GM12891 (cell line): ENCODE data around the gene LARP6.
"Not testable (repeated sequence)": the region's sequence is repeated elsewhere in the genome, so short reads cannot be mapped to it uniquely, and the experiment has no call there.

Experiments
- DNase-seq: peaks from one replicate; pipeline ENCODE4 v3.0.0; 2011; ENCODE audit warnings: low spot score; ENCODE audit not compliant: insufficient read length
- FAIRE-seq: peaks from 2 replicates; lab custom pipeline; 2011; peaks lifted over from hg19 to GRCh38; lab: Jason Lieb, UNC
- PAX5 ChIP-seq: IDR thresholded peaks from 2 replicates; pipeline ENCODE4 v1.6.1; 2011; ENCODE audit warnings: low read length, moderate library complexity, mild to moderate bottlenecking; ENCODE audit not compliant: insufficient read depth, severe bottlenecking
- POLR2A ChIP-seq: IDR thresholded peaks from 2 replicates; pipeline ENCODE4 v1.6.1; 2011; ENCODE audit warnings: low read depth, low read length, control low read depth
- POLR2AphosphoS5 ChIP-seq: IDR thresholded peaks from 2 replicates; pipeline ENCODE4 v1.6.1; 2011; ENCODE audit warnings: low read depth, low read length, control low read depth
- POU2F2 ChIP-seq: IDR thresholded peaks from 2 replicates; pipeline ENCODE4 v1.6.1; 2011; ENCODE audit warnings: low read depth, mild to moderate bottlenecking, control low read depth, low read length, moderate library complexity
- SPI1 ChIP-seq: IDR thresholded peaks from 2 replicates; pipeline ENCODE4 v1.6.1; 2011; ENCODE audit warnings: low read depth, low read length, control low read depth
- TAF1 ChIP-seq: IDR thresholded peaks from 2 replicates; pipeline ENCODE4 v1.6.1; 2011; ENCODE audit warnings: low read depth, low read length, control low read depth

LARP6 gene

DNA sequence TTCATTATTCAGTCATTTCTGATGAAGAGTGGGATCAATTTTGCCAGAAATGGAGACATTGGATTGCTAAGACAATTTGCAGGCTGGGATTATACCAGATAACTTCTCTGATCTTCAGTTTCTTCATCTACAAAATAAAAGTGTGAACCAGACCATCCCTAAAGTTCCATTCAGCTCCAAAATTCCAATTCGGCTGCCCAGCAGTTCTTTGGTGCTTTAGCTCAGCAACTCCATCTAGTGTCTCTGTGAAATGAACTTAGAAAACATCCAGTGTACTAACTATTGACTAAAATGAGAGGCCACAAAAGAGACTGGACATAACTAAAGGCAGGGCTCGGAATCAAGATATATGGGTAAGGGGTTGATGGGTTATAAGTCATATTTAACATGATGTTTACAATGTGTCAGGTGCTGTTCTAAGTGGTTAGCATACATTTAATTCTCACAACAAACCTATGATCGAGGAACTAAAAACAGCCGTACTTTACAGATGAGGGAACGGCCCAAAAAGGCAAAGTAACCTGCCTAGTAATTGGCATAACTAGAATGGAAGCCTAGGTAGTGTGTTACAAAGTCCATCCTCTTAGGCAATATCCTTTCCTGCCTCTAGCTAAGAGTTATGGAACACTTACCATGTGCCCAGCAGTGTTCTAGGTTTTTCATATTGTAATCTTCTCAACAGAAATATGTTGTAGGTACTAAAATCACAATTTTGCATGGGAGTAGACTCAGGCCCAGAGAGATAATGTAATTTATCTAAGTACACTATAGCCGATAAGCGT is 21.2 kb upstream of the LARP6 start:
- no peak for TF ChIP-seq POLR2AphosphoS5
- no peak for TF ChIP-seq TAF1
- TF ChIP-seq POLR2A, result no peak
- no peak for TF ChIP-seq POU2F2
- TF ChIP-seq PAX5, result no peak
- TF ChIP-seq SPI1, result no peak
- FAIRE-seq (no peak), DNase-seq (no peak)

DNA sequence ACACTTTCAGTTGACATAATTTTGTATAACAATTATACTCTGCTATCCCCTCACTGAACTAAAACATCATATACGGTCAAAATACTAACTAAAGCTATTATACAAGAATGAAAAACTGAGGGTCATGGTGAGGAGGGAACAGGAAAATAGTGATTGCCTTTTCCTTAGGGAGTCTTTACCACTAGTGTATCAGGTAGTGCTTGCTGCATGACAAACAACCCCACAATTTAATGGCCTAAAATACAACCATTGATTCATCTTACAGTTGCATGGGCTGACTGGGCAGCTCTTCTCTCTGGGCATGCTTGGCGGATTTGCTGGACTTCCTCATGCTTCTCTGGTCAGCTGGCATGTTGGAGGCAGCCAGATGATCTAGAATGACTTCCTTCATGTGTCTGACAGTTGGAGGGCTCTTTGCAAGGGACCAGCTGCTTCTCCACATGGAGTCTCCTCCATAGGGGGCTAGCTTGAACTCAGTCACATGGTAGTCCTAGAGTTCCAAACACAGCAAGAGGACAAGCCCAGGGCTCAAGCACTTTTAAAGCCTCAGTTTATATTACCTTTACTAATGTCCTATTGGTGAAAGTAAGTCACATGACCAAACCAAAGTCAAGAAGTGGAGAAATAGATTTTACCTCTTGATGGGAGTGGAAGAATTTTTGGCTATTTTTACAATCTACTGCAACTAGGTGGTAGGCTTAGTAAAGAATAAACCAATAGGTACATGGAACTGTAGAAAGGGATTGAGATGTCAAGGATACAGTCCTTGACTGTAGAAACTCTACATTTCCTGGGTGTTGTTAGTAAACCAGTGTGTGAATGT is 19.5 kb upstream of the LARP6 start:
- no peak for DNase-seq
- no peak for TF ChIP-seq POLR2A
- no peak for TF ChIP-seq POLR2AphosphoS5
- no peak for TF ChIP-seq POU2F2
- TF ChIP-seq PAX5, result no peak
- no peak for TF ChIP-seq TAF1
- no peak for TF ChIP-seq SPI1

DNA sequence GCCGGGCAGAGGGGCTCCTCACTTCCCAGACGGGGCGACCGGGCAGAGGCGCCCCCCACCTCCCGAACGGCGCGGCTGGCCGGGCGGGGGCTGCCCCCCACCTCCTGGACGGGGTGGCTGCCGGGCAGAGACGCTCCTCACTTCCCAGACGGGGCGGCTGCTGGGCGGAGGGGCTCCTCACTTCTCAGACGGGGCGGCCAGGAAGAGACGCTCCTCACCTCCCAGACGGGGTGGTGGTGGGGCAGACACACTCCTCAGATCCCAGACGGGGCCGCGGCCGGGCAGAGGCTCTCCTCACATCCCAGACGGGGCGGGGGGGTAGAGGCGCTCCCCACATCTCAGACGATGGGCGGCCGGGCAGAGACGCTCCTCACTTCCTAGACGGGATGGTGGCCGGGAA is 17.5 kb upstream of the LARP6 start:
- not testable (repeated sequence) for FAIRE-seq, DNase-seq

More for the DNA sequence above, 19.5 kb upstream of the LARP6 start:
- no peak for FAIRE-seq

DNA sequence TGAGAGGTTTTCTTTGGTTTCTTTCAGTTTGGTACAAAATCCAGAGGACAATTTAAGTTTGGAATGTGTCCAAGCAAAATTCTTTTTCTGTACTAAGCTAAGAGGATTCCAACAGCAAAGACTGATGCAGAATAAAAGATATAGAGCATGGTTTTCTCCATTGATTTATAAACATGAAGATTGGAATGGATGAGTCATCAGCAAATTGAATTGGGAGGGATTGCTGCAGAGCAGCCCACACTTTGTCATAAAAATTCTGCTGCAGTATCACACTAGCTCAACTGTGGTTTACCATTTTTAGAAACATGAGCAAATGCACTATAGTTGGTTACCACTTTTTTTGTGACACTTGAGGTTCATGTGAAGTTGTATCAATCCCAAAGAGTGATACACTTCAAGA is 16.1 kb upstream of the LARP6 start:
- DNase-seq (no peak), FAIRE-seq (no peak)
- no peak for TF ChIP-seq TAF1
- no peak for TF ChIP-seq PAX5
- no peak for TF ChIP-seq POU2F2
- no peak for TF ChIP-seq POLR2A
- no peak for TF ChIP-seq POLR2AphosphoS5
- TF ChIP-seq SPI1, result no peak

DNA sequence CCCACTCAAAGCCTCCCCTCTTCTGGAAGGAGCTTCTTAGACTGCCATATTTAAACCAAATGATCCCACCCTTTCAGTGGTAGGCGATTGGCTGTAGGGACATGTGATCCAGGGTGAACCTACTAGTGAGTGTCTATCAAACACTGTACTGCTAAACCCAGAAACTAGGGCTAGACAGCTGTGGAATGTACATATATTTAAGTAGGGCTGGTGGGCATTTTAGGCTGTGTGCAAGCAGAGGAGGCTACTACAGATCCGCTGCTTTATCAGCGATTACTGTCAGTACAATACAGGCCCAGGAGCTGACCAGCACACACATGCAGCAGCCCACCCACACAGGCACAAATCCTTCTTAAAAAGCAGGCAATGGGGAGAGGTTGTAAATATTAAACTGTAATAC is 15.4 kb upstream of the LARP6 start:
- no peak for FAIRE-seq
- no peak for DNase-seq
- TF ChIP-seq PAX5 (no peak), SPI1 (no peak), POLR2A (no peak), POLR2AphosphoS5 (no peak), POU2F2 (no peak), TAF1 (no peak)

DNA sequence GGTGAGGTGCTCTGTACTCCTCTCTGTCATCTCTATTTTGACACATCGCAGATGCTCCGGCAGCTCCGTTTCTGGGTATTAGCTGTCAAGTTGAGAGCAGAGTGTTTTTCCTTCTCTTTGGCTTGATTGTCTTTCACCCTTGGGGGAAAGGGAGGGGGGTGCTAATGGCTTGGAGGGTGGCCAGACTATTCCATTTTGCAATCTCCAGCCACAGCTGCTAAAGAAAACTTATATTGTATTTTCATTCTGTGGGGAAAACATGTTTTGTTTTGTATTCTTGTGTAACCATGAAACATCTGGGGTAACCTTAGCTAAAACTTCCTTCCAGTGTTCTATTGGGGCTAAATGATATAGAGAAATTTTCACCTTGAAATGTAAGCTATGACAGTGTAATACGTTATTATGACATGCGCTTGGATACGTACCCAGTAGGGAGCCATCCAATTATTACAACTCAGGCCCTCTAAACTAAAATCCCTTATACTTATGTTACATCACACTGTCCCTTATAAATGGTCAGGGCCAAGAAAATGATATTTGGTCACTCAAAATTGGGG is 14.0 kb upstream of the LARP6 start:
- TF ChIP-seq PAX5 (no peak), POU2F2 (no peak), SPI1 (no peak), POLR2AphosphoS5 (no peak), POLR2A (no peak), TAF1 (no peak)
- FAIRE-seq, result no peak
- DNase-seq, result no peak

DNA sequence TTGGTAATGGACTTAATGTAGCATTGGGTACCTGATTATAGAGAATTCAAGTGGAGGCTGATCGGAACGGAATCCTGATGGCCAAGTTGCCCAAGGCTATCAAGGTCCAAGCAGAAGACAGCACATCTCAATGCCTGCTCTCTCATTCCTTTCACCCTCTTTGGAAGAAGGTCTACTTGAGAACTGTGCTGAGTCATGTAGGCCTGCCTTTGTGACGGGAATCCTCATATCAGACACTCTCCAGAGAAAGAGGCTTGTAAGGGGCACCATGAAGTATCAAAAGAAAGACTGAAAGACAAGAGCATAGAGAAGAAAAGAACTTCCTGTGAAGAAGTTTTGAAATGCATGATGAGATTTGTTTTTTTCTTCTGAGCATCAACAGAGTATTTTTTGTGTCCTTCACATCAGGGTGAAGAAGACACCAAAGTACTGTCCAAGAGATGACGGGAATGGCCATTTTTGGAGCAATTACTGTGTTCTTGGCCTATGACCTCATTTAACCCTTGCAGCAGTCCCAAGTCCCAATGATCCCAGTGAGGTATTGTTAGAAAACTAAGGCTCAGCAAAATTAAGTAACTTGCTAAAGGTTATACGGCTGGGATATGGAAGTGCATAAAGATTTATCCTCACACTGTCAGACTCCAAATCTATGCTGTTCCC is 13.2 kb upstream of the LARP6 start:
- no peak for FAIRE-seq
- no peak for DNase-seq
- TF ChIP-seq POLR2AphosphoS5 (no peak), SPI1 (no peak), PAX5 (no peak), TAF1 (no peak), POLR2A (no peak), POU2F2 (no peak)

DNA sequence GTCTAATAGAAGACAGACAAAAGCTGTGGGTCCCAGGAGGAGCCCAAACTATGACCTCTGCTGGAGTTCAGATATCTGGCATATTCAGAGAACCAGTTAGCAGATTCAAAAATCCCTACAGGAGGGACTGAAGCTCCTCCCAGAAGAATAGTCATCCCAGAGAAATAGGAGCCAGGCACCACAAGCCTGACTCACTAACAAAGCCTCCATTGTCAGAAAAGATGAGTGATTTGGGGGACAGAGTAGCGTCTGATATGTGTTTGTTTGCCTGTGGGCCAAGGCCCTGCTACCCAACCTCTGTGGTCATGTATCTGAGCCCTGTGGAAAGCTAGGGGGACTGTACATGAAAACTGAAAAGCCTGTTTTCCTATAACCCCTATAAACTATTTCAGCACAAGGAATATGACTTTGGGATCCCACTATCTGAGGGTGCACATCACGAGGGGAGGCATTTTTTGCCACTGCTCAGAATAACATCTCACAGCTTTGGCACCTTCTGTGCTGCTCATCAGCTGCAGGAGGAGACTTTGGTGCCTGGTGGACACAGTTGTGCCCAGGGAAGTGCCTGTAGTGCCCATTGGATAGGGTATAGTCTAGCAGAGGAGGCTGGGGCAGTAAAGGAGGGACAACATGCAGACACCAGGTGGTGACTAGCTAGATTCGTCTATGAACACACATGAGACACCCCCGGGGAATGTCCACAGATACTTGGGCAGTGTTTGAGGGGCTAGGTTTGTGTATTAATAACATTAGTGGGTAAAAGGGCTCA is 9.7 kb upstream of the LARP6 start:
- no peak for DNase-seq
- no peak for FAIRE-seq
- no peak for TF ChIP-seq TAF1
- no peak for TF ChIP-seq POLR2AphosphoS5
- no peak for TF ChIP-seq POU2F2
- TF ChIP-seq POLR2A, result no peak
- no peak for TF ChIP-seq PAX5
- no peak for TF ChIP-seq SPI1

DNA sequence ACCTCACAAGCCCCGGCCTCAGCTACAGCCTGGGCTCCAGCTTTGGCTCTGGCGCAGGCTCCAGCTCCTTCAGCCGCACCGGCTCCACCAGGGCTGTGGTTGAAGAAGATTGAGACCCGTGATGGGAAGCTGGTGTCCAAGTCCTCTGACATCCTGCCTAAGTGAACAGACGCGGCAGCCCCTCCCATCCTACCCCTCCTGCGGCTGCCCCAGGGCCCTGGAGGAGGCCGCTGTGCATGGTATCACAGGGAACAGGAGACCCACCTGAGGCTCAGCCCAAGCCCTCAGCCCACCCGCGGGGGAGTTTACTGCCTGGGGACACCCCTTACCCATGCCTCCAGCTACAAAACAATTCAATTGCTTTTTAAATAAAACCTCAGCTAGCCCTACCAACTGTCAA is 6.0 kb upstream of the LARP6 start:
- DNase-seq, result no peak
- FAIRE-seq, result no peak
- no peak for TF ChIP-seq PAX5
- no peak for TF ChIP-seq TAF1
- TF ChIP-seq POU2F2, result no peak
- TF ChIP-seq POLR2AphosphoS5, result no peak
- TF ChIP-seq SPI1, result no peak
- TF ChIP-seq POLR2A, result no peak
